ENCODE results near the gene ZBTB42. TPM values are rescaled to one million over a fixed set of nuclear protein-coding genes. Genes with fewer than 3 reads are reported as not detected.

Gene ZBTB42
- total RNA-seq, 1 donor from 2014 or later = 3.1 TPM

DNA sequence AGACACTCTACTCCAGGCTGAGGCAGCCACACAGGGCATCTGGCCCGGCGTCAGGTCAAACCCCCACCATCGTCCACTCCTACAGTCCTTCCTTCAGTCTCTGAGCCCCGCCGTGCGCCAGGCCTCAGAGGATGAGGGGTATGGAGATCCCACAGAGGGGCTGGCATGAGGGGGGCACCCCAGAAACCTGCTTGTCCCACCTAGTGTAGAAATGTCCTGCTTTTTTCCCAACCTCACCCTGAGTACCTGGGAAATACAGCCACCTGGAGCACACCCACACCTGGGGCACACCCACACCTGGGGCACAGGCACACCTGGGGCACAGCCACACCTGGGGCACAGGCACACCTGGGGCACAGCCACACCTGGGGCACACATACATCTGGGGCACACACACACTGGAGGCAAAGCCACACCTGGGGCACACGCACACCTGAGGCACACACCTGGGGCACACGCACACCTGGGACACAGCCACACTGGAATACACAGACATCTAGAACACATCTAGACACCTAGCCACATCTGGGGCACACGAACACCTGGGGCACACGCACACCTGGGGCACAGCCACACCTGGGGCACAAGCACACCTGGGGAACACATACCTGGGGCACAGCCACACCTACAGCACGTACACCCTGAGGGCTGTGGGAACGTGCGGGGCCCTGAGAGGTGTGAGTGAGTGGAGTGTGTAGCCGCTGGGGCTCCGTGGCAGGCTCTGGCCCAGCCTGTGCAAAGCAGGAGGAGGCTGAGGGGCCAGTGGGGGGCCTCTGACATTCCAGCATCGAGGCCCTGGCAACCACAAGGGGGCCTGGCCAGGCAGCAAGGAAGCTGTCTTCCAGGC lies 23.7 kb upstream of the ZBTB42 start:
- TF ChIP-seq, protein P1, sequence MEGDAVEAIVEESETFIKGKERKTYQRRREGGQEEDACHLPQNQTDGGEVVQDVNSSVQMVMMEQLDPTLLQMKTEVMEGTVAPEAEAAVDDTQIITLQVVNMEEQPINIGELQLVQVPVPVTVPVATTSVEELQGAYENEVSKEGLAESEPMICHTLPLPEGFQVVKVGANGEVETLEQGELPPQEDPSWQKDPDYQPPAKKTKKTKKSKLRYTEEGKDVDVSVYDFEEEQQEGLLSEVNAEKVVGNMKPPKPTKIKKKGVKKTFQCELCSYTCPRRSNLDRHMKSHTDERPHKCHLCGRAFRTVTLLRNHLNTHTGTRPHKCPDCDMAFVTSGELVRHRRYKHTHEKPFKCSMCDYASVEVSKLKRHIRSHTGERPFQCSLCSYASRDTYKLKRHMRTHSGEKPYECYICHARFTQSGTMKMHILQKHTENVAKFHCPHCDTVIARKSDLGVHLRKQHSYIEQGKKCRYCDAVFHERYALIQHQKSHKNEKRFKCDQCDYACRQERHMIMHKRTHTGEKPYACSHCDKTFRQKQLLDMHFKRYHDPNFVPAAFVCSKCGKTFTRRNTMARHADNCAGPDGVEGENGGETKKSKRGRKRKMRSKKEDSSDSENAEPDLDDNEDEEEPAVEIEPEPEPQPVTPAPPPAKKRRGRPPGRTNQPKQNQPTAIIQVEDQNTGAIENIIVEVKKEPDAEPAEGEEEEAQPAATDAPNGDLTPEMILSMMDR (IDR thresholded peaks at IDR 0.05) = no peak
- H3K36me3 Mint-ChIP-seq (ENCODE audit: unreplicated experiment) = peaks cover 10% of the 10 kb centered on the region
- DNase-seq (ENCODE audit: extremely low spot score, unreplicated experiment) = no peak
- H3K27ac Mint-ChIP-seq (ENCODE audit: unreplicated experiment) = no peak overlapping the region
- H3K4me1 Mint-ChIP-seq (ENCODE audit: unreplicated experiment) = no peaks in the 10 kb centered on the region
- H3K4me3 Mint-ChIP-seq (ENCODE audit: unreplicated experiment) = no peak overlapping the region
- H3K9me3 Mint-ChIP-seq (ENCODE audit: unreplicated experiment) = no peaks in the 10 kb centered on the region
- no peaks in the 10 kb centered on the region for H3K27me3 Mint-ChIP-seq (ENCODE audit: unreplicated experiment)

DNA sequence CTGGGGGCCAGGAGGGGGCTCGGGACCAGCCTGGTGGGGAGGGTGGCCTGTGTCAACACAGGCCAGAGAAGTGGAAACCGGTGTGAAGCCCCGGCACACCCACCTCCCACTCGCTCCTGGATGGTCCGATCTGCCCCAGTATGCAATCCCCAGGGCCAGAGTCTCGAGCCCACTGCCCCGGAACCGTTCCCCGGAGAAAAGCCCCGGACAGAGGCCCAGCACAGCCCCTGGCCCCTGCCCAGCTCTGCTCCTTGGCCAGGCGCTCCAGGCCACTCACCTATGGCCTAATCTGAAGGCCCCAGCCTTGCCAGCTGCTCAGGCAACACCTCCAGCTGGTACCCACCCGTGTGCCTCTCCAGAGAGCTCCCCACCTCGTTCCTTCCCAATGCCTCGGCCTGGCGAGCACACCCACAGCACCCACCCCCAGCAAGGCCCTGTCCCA lies 23.1 kb upstream of the ZBTB42 start:
- Mint-ChIP-seq H3K27me3 (ENCODE audit: unreplicated experiment) (no peaks in the 10 kb centered on the region), H3K4me3 (ENCODE audit: unreplicated experiment) (no peak overlapping the region), H3K27ac (ENCODE audit: unreplicated experiment) (no peak overlapping the region), H3K4me1 (ENCODE audit: unreplicated experiment) (no peaks in the 10 kb centered on the region), H3K9me3 (ENCODE audit: unreplicated experiment) (no peaks in the 10 kb centered on the region), H3K36me3 (ENCODE audit: unreplicated experiment) (peaks cover 5% of the 10 kb centered on the region)
- TF ChIP-seq, protein P1 (IDR thresholded peaks at IDR 0.05) = no peak
- no peak for DNase-seq (ENCODE audit: extremely low spot score, unreplicated experiment)

DNA sequence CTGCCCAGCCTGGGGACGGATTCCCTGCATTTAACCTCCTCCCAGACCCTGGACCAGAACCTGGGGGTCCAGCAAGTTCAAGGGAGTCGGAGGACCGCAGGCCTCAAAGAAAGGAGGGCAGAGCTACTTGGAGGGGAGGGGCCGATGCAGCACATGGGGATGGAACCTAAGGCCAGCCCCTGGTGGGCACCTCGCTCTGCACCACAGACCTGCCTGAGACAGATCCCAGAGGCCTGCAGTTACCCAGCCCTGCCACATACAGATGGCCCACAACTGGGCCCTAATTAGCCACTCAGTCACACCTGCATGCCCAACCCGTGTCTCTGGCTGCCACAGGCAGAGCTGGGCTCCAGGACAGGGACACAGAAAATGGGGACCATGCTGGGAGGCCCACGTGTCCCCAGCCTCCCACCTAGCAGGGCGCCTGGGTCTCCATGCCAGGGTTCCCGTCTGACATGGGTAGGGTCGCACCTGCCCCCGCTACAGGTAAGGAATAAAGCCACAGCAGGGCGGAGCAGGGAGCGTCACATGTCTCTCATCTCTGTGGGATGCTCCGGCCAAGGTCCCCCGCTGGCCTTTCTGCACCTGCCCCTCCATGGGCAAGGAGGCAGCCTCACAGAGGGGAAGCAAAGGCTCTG lies 22.1 kb upstream of the ZBTB42 start:
- no peaks in the 10 kb centered on the region for H3K9me3 Mint-ChIP-seq (ENCODE audit: unreplicated experiment)
- H3K36me3 Mint-ChIP-seq (ENCODE audit: unreplicated experiment) = peaks cover 3% of the 10 kb centered on the region
- peaks cover 2% of the 10 kb centered on the region for H3K4me1 Mint-ChIP-seq (ENCODE audit: unreplicated experiment)
- H3K27ac Mint-ChIP-seq (ENCODE audit: unreplicated experiment) = no peak overlapping the region
- no peaks in the 10 kb centered on the region for H3K27me3 Mint-ChIP-seq (ENCODE audit: unreplicated experiment)
- no peak for DNase-seq (ENCODE audit: extremely low spot score, unreplicated experiment)
- no peak overlapping the region for H3K4me3 Mint-ChIP-seq (ENCODE audit: unreplicated experiment)
- TF ChIP-seq, protein P1 (IDR thresholded peaks at IDR 0.05) = no peak

DNA sequence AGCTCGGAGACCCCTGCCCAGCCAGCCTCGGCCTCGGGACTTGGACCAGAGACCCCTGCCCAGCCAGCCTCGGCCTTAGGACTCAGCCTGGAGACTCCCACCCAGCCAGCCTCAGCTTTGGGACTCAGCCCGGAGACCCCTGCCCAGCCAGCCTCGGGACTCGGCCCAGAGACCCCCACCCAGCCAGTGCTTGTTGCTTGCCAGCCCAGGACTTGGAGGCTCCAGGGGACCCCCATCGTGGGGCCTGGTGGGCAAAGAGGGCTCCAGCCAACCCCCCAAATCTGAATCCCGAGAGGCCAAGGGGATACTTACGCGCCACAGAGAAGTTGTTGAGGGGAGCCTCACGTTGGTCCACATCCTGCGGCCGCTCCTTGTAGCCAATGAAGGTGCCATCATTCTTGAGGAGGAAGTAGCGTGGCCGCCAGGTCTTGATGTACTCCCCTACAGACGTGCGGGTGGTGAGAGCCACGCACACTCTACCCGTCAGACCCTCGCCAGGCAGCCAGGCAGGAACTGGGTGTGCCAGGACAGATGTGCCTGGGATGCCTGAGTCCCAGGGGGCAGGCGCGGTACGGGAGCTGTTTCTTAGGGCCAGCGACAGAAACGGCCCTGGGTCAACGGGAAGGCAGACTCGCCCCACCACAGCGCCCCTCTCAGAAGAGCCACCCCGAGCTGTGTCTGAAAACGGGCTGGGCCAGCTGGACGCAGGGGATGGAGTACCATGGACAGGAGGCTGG lies 21.0 kb upstream of the ZBTB42 start:
- peaks cover 3% of the 10 kb centered on the region for H3K36me3 Mint-ChIP-seq (ENCODE audit: unreplicated experiment)
- H3K9me3 Mint-ChIP-seq (ENCODE audit: unreplicated experiment) = no peaks in the 10 kb centered on the region
- H3K4me1 Mint-ChIP-seq (ENCODE audit: unreplicated experiment) = peaks cover 6% of the 10 kb centered on the region
- no peaks in the 10 kb centered on the region for H3K27me3 Mint-ChIP-seq (ENCODE audit: unreplicated experiment)
- DNase-seq (ENCODE audit: extremely low spot score, unreplicated experiment) = no peak
- no peak overlapping the region for H3K4me3 Mint-ChIP-seq (ENCODE audit: unreplicated experiment)
- no peak overlapping the region for H3K27ac Mint-ChIP-seq (ENCODE audit: unreplicated experiment)
- TF ChIP-seq, protein P1 (IDR thresholded peaks at IDR 0.05) = no peak
